Activated B cell treated with CpG ODN at 0.5 μM for 24 hours (primary cell): Measurements from ENCODE around the gene PANK2. TPM values are rescaled to one million over a fixed set of nuclear protein-coding genes. Genes with fewer than 3 reads are reported as not detected.
"Not testable (repeated sequence)": the region's sequence is repeated elsewhere in the genome, so short reads cannot be mapped to it uniquely, and the experiment has no call there.

Source experiments
- ATAC-seq: fragments of 200-7000 bp; cut with Tn5 transposase; one replicate; pipeline ENCODE4 v1.10.0; 2021; ENCODE audit warnings: low read depth, mild to moderate bottlenecking, moderate library complexity
- CTCF ChIA-PET: fragments of 350-600 bp; sonication (Branson Sonifier 250); formaldehyde crosslinking; loops from one replicate; lab custom pipeline; 2021; ENCODE audit warnings: antibody characterized with exemption; lab: Charles Lee
- POLR2A ChIA-PET: fragments of 350-600 bp; sonication (Branson Sonifier 250); formaldehyde crosslinking; loops from one replicate; lab custom pipeline; 2021; ENCODE audit warnings: antibody characterized with exemption; lab: Charles Lee
- DNase-seq: peaks from one replicate; pipeline ENCODE4 v3.0.0; 2022
- H3K27ac Mint-ChIP-seq: one replicate; pipeline ENCODE4 v1.8.0; 2020; ENCODE audit warnings: mixed read lengths
- H3K27me3 Mint-ChIP-seq: one replicate; pipeline ENCODE4 v1.8.0; 2021; ENCODE audit warnings: mixed read lengths
- H3K36me3 Mint-ChIP-seq: one replicate; pipeline ENCODE4 v1.8.0; 2021; ENCODE audit warnings: low read depth, mixed read lengths
- H3K4me1 Mint-ChIP-seq: one replicate; pipeline ENCODE4 v1.8.0; 2021; ENCODE audit warnings: mixed read lengths
- H3K4me3 Mint-ChIP-seq: one replicate; pipeline ENCODE4 v1.8.0; 2020; ENCODE audit warnings: mild to moderate bottlenecking, mixed read lengths
- H3K9me3 Mint-ChIP-seq: one replicate; pipeline ENCODE4 v1.8.0; 2020; ENCODE audit warnings: mixed read lengths
- CTCF ChIP-seq: fragments of 200-600 bp; IDR thresholded peaks from one replicate; pipeline ENCODE4 v1.8.0; 2022; ENCODE audit warnings: antibody characterized with exemption, mild to moderate bottlenecking
- intact Hi-C: fragments of 100-400 bp; cut with micrococcal nuclease; formaldehyde crosslinking; loops from one replicate; pipeline ENCODE4 v1.15.1; 2024
- total RNA-seq: library from RNA; stranded (reverse); gene quantifications from 2 replicates; pipeline ENCODE4 v1.2.3, GENCODE V29; 2022

PANK2 gene
- total RNA-seq, 1 donor from 2014 or later = 55.0 TPM

DNA sequence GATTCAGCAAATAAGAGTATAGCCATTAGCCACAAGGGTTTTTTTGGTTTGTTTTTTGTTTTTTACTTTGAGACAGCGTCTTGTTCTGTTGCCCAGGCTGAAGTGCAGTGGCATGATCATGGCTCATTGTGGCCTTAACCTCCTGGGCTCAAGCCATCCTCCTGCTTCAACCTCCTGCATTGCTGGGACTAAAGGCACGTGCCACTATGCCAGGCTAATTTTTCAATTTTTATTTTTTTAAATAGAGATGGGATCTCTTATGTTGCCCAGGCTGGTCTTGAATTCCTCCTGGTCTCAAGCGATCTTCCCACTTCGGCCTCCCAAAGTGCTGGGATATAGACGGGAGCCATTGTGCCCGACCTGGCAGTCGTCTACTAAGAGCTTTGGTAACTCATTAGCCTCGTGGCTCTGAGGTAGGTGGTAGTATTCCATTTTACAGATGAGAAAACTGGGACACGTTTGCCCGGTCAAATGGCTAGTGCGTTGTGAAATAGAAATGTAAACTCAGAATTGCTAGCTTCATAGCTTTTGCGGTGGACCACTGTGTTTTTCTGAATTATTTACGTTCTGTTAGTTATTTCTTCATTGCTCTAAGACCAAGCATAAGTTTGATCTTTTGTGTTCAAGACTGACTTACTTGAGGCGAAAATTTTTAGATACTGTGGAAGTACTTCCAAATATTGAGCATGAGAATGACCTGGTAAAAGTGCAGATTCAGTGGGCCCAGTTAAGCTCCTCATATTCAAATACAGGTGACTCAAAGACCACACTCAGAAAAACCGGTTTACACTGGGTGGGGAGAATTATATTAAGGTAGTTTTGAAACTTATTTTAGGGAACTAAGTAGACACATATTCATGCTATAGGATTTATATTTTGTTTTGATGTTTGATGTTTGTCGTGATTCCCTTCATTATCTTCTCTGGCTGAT is 2.1 kb downstream of the PANK2 start:
- CTCF ChIA-PET = interaction anchor here (1.4 to 1.9 kb wide), 2 partner anchors 10 to 194 kb away, joined by 3 to 9 read pairs; no protein-coding TSS in a partner anchor
- Mint-ChIP-seq H3K4me1 (peaks cover 66% of the 10 kb centered on the region), H3K4me3 (peak overlapping the region; percentile 97), H3K27ac (peak overlapping the region; percentile 92), H3K9me3 (no peaks in the 10 kb centered on the region), H3K36me3 (peaks cover 35% of the 10 kb centered on the region), H3K27me3 (no peaks in the 10 kb centered on the region)
- DNase-seq (no peak), ATAC-seq (no peak)
- intact Hi-C loops = loop anchor here (2.0 kb wide), 1 partner anchor 16 kb away; no protein-coding TSS in a partner anchor
- TF ChIP-seq CTCF = no peak
- POLR2A ChIA-PET = interaction anchor here (0.5 to 2.7 kb wide), 9 partner anchors 8 to 195 kb away, joined by 3 to 13 read pairs (median 4); partner anchors contain the start of genes ADISSP and AP5S1

GRCh38 chr20:3894796-3895195 is 5.6 kb downstream of the PANK2 start:
- Mint-ChIP-seq H3K36me3 (peaks cover 33% of the 10 kb centered on the region), H3K4me1 (peaks cover 82% of the 10 kb centered on the region), H3K27me3 (no peaks in the 10 kb centered on the region), H3K4me3 (peak overlapping the region; percentile 19), H3K27ac (no peak overlapping the region), H3K9me3 (no peaks in the 10 kb centered on the region)
- CTCF ChIA-PET = no interaction called here
- no peak for TF ChIP-seq CTCF
- POLR2A ChIA-PET = interaction anchor here (0.5 to 0.9 kb wide), 5 partner anchors 9 to 1022 kb away, joined by 3 to 12 read pairs (median 6); no protein-coding TSS in a partner anchor
- intact Hi-C loops = no loop called here
- DNase-seq (no peak), ATAC-seq (no peak)

DNA sequence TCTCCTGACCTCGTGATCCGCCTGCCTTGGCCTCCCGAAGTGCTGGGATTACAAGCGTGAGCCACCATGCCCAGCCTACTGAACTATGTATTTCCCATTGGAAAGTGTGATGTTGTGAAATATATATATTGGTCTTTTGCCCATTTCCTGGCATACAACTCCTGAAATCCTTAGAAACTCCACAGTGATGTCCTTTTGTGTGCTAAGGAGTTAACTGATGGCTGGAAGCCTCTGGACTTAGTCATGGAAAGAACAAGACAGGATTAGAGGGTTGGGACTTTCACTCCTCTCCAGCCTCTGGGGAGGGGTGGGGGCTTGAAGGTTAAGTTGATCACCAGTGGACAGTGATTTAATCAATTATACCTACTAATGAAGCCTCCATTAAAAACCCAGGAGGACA is 7.1 kb downstream of the PANK2 start:
- H3K9me3 Mint-ChIP-seq = no peaks in the 10 kb centered on the region
- H3K27me3 Mint-ChIP-seq = no peaks in the 10 kb centered on the region
- ChIA-PET CTCF (no interaction called here), POLR2A (interaction anchor here (0.6 kb wide), 1 partner anchor 10 kb away, joined by 3 read pairs; no protein-coding TSS in a partner anchor)
- H3K27ac Mint-ChIP-seq = no peak overlapping the region
- ATAC-seq (no peak), DNase-seq (no peak)
- no peak for TF ChIP-seq CTCF
- peaks cover 82% of the 10 kb centered on the region for H3K4me1 Mint-ChIP-seq
- intact Hi-C loops = no loop called here
- H3K36me3 Mint-ChIP-seq = peaks cover 26% of the 10 kb centered on the region
- no peak overlapping the region for H3K4me3 Mint-ChIP-seq

GRCh38 chr20:3896853-3897583 is 7.8 kb downstream of the PANK2 start:
- Mint-ChIP-seq H3K4me3 (peak overlapping the region; percentile 28), H3K36me3 (peaks cover 20% of the 10 kb centered on the region), H3K9me3 (no peaks in the 10 kb centered on the region), H3K27ac (peak overlapping the region; percentile 36), H3K27me3 (no peaks in the 10 kb centered on the region), H3K4me1 (peaks cover 82% of the 10 kb centered on the region)
- ATAC-seq = no peak
- POLR2A ChIA-PET = no interaction called here
- no peak for TF ChIP-seq CTCF
- intact Hi-C loops = no loop called here
- CTCF ChIA-PET = no interaction called here
- no peak for DNase-seq

- ATAC-seq, H3K9me3 Mint-ChIP-seq, H3K27ac Mint-ChIP-seq, CTCF ChIA-PET, intact Hi-C loops, POLR2A ChIA-PET, H3K4me3 Mint-ChIP-seq, H3K27me3 Mint-ChIP-seq, DNase-seq: not testable (repeated sequence)
- H3K4me1 Mint-ChIP-seq = peaks cover 76% of the 10 kb centered on the region
- H3K36me3 Mint-ChIP-seq = peaks cover 20% of the 10 kb centered on the region
Observed at GRCh38 chr20:3898181-3898580, 9.0 kb downstream of the PANK2 start.
